NCI-H510A (cell line): ENCODE data around the gene NOP16.
"Not testable (repeated sequence)": the region's sequence is repeated elsewhere in the genome, so short reads cannot be mapped to it uniquely, and the experiment has no call there.

ENCODE experiments used
- DNase-seq: peaks from one replicate; lab custom pipeline; 2025; lab: John Stamatoyannopoulos, UW

The NOP16 gene

GRCh38 chr5:176408590-176408989 is 20.2 kb upstream of the NOP16 start:
- no peak for DNase-seq

- DNase-seq: not testable (repeated sequence)
Observed at GRCh38 chr5:176408252-176408573, 19.8 kb upstream of the NOP16 start.

- no peak for DNase-seq
Observed at GRCh38 chr5:176407456-176408251, 19.3 kb upstream of the NOP16 start.

GRCh38 chr5:176406436-176407052 is 18.1 kb upstream of the NOP16 start:
- DNase-seq: no peak

- no peak for DNase-seq
Observed at GRCh38 chr5:176405656-176406435, 17.4 kb upstream of the NOP16 start.

GRCh38 chr5:176401281-176402205 is 13.1 kb upstream of the NOP16 start:
- no peak for DNase-seq

GRCh38 chr5:176400382-176401156 is 12.2 kb upstream of the NOP16 start:
- DNase-seq: no peak

GRCh38 chr5:176397736-176398420 is 9.5 kb upstream of the NOP16 start:
- DNase-seq: no peak

GRCh38 chr5:176396330-176396729 is 7.9 kb upstream of the NOP16 start:
- DNase-seq: no peak

GRCh38 chr5:176394881-176395675 is 6.7 kb upstream of the NOP16 start:
- no peak for DNase-seq

GRCh38 chr5:176394096-176394495 is 5.7 kb upstream of the NOP16 start:
- DNase-seq: no peak

GRCh38 chr5:176392526-176392925 is 4.1 kb upstream of the NOP16 start:
- no peak for DNase-seq

- DNase-seq: no peak
Observed at GRCh38 chr5:176391999-176392398, 3.6 kb upstream of the NOP16 start.

- DNase-seq: no peak
Observed at GRCh38 chr5:176391479-176391878, 3.1 kb upstream of the NOP16 start.

- DNase-seq: no peak
Observed at GRCh38 chr5:176389135-176390123, 1.0 kb upstream of the NOP16 start.

- no peak for DNase-seq
Observed at GRCh38 chr5:176388003-176388443, 375 bp downstream of the NOP16 start.

- no peak for DNase-seq
Observed at GRCh38 chr5:176387384-176387925, 943 bp downstream of the NOP16 start.

- DNase-seq: no peak
Observed at GRCh38 chr5:176386491-176386890, 1.9 kb downstream of the NOP16 start.
